Naive thymus-derived CD8-positive, alpha-beta T cell (primary cell): ENCODE results near the gene SLC26A3. TPM values are rescaled to one million over a fixed set of nuclear protein-coding genes. Genes with fewer than 3 reads are reported as not detected.
A peak's percentile ranks its signal among the peaks of the same experiment; 100 is the strongest.

Source experiments
- ATAC-seq, 2 donors: fragments of 150-1000 bp; cut with Tn5 transposase in 1 of 2; sonication (Bioruptor Pico), chemical (Tn5 transposase) in 1 of 2; 1 replicate in 1 of 2; 2 replicates in 1 of 2; pipeline ENCODE4 v1.10.0; 2021; ENCODE audit warnings: mild to moderate bottlenecking in 2 of 2, moderate library complexity in 2 of 2
- POLR2A ChIA-PET: fragments of 350-600 bp; sonication (Branson Sonifier 250); formaldehyde crosslinking; loops from one replicate; lab custom pipeline; 2021; ENCODE audit warnings: antibody characterized with exemption; lab: Charles Lee
- DNase-seq, 10 donors: peaks; one replicate each; pipeline versions ENCODE4 v3.0.0 to v3.0.0-alpha.2; 2020 to 2022
- H3K27ac Mint-ChIP-seq, 10 donors: one replicate each; pipeline ENCODE4 v1.8.0; 2020 to 2022; ENCODE audit warnings: mild to moderate bottlenecking in 10 of 10, mixed read lengths in 10 of 10, moderate library complexity in 4 of 10, inconsistent platforms in 1 of 10
- H3K27me3 Mint-ChIP-seq, 5 donors: one replicate each; pipeline ENCODE4 v1.8.0; 2021 to 2022; ENCODE audit warnings: mixed read lengths in 5 of 5
- H3K36me3 Mint-ChIP-seq, 3 donors: one replicate each; pipeline ENCODE4 v1.8.0; 2020 to 2022; ENCODE audit warnings: mixed read lengths in 3 of 3, mild to moderate bottlenecking in 2 of 3, inconsistent platforms in 1 of 3
- H3K4me1 Mint-ChIP-seq, 4 donors: one replicate each; pipeline ENCODE4 v1.8.0; 2021 to 2022; ENCODE audit warnings: mixed read lengths in 4 of 4
- H3K4me3 Mint-ChIP-seq, 10 donors: one replicate each; pipeline ENCODE4 v1.8.0; 2020 to 2022; ENCODE audit warnings: mild to moderate bottlenecking in 10 of 10, mixed read lengths in 10 of 10, moderate library complexity in 6 of 10, inconsistent platforms in 1 of 10
- H3K9me3 Mint-ChIP-seq, 9 donors: one replicate each; pipeline ENCODE4 v1.8.0; 2020 to 2022; ENCODE audit warnings: mixed read lengths in 9 of 9, mild to moderate bottlenecking in 3 of 9, inconsistent platforms in 1 of 9, moderate library complexity in 1 of 9
- polyA plus RNA-seq, 3 donors: library from polyadenylated mRNA; unstranded; fragments of 300-500 nt; fragmentation: Illumina TruSeq; gene quantifications; one replicate each; pipeline ENCODE4 v1.2.3, GENCODE V29; 2021
- total RNA-seq, 8 experiments: library from RNA in 2 of 8; stranded (reverse) in 2 of 8; gene quantifications; one replicate each; pipeline ENCODE4 v1.2.3 and lab custom pipeline; 2021 to 2026

Gene SLC26A3
- total and polyA plus RNA-seq, 5 experiments from 2014 or later = not detected

- POLR2A ChIA-PET = interaction anchor here (0.6 to 3.8 kb wide), 25 partner anchors 10 to 827 kb away, joined by 3 to 67 read pairs (median 4); partner anchors contain the start of genes COG5, DLD, DNAJB9 and DUS4L
- peaks cover 0 to 2% (median 0%) of the 10 kb centered on the region in 3 donors for H3K36me3 Mint-ChIP-seq
- no peaks in the 10 kb centered on the region for H3K27me3 Mint-ChIP-seq
- peak overlapping the region; percentile 99 to 100 (median 100) for H3K27ac Mint-ChIP-seq
- peak overlapping the region; percentile 90 to 100 (median 98) for H3K4me3 Mint-ChIP-seq
- DNase-seq (peak in 2 of 10 donors; percentile 52 to 55), ATAC-seq (peak; percentile 46 to 47)
- no peaks in the 10 kb centered on the region for H3K9me3 Mint-ChIP-seq
- H3K4me1 Mint-ChIP-seq = peaks cover 17 to 51% (median 41%) of the 10 kb centered on the region in 4 donors
These were observed 60.1 kb downstream of the SLC26A3 start for GRCh38 chr7:107742678-107743566.

- peaks cover 14 to 32% (median 24%) of the 10 kb centered on the region in 5 donors for H3K27me3 Mint-ChIP-seq
- no peak overlapping the region for H3K4me3 Mint-ChIP-seq
- DNase-seq (no peak), ATAC-seq (no peak)
- POLR2A ChIA-PET = no interaction called here
- H3K9me3 Mint-ChIP-seq = peaks cover 0 to 7% (median 0%) of the 10 kb centered on the region in 9 donors
- no peak overlapping the region for H3K27ac Mint-ChIP-seq
- H3K36me3 Mint-ChIP-seq = no peaks in the 10 kb centered on the region
- no peaks in the 10 kb centered on the region for H3K4me1 Mint-ChIP-seq
These were observed 74.7 kb downstream of the SLC26A3 start for GRCh38 chr7:107728276-107728675.

- Mint-ChIP-seq H3K4me1 (no peaks in the 10 kb centered on the region), H3K27me3 (peaks cover 14 to 32% (median 24%) of the 10 kb centered on the region in 5 donors), H3K36me3 (no peaks in the 10 kb centered on the region), H3K4me3 (no peak overlapping the region), H3K27ac (peak overlapping the region in 1 of 10 donors; percentile 19), H3K9me3 (no peaks in the 10 kb centered on the region)
- POLR2A ChIA-PET = interaction anchor here (0.6 kb wide), 1 partner anchor 31 kb away, joined by 5 read pairs; no protein-coding TSS in a partner anchor
- ATAC-seq (no peak), DNase-seq (no peak)
These were observed 76.5 kb downstream of the SLC26A3 start for GRCh38 chr7:107726356-107727130.

- Mint-ChIP-seq H3K27ac (no peak overlapping the region), H3K9me3 (no peaks in the 10 kb centered on the region), H3K36me3 (no peaks in the 10 kb centered on the region), H3K4me3 (no peak overlapping the region), H3K4me1 (no peaks in the 10 kb centered on the region), H3K27me3 (peaks cover 14 to 32% (median 24%) of the 10 kb centered on the region in 5 donors)
- ATAC-seq = peak in 1 of 2 donors; percentile 47
- POLR2A ChIA-PET = interaction anchor here (0.6 kb wide), 1 partner anchor 1632 kb away, joined by 3 read pairs; no protein-coding TSS in a partner anchor
- DNase-seq = peak; percentile 11 to 73 (median 44)
These were observed 77.8 kb downstream of the SLC26A3 start for GRCh38 chr7:107725138-107725740.

GRCh38 chr7:107723255-107723654 lies 79.8 kb downstream of the SLC26A3 start:
- Mint-ChIP-seq H3K9me3 (no peaks in the 10 kb centered on the region), H3K27ac (no peak overlapping the region), H3K27me3 (peaks cover 10 to 30% (median 17%) of the 10 kb centered on the region in 5 donors), H3K36me3 (no peaks in the 10 kb centered on the region), H3K4me1 (no peaks in the 10 kb centered on the region), H3K4me3 (no peak overlapping the region)
- ATAC-seq (no peak), DNase-seq (no peak)
- POLR2A ChIA-PET = interaction anchor here (0.6 kb wide), 1 partner anchor 231 kb away, joined by 3 read pairs; no protein-coding TSS in a partner anchor

- ATAC-seq (no peak), DNase-seq (no peak)
- H3K36me3 Mint-ChIP-seq = no peaks in the 10 kb centered on the region
- H3K4me3 Mint-ChIP-seq = no peak overlapping the region
- no peaks in the 10 kb centered on the region for H3K4me1 Mint-ChIP-seq
- H3K9me3 Mint-ChIP-seq = no peaks in the 10 kb centered on the region
- POLR2A ChIA-PET = no interaction called here
- H3K27ac Mint-ChIP-seq = no peak overlapping the region
- H3K27me3 Mint-ChIP-seq = peaks cover 0 to 13% (median 2%) of the 10 kb centered on the region in 5 donors
These were observed 81.7 kb downstream of the SLC26A3 start for GRCh38 chr7:107721286-107721685.

- Mint-ChIP-seq H3K4me3 (no peak overlapping the region), H3K4me1 (no peaks in the 10 kb centered on the region), H3K36me3 (no peaks in the 10 kb centered on the region), H3K9me3 (no peaks in the 10 kb centered on the region), H3K27ac (peak overlapping the region in 1 of 10 donors; percentile 10), H3K27me3 (peaks cover 0 to 12% (median 0%) of the 10 kb centered on the region in 5 donors)
- DNase-seq (no peak), ATAC-seq (no peak)
- POLR2A ChIA-PET = no interaction called here
These were observed 84.4 kb downstream of the SLC26A3 start for GRCh38 chr7:107718456-107719193.

GRCh38 chr7:107715531-107715930 lies 87.5 kb downstream of the SLC26A3 start:
- POLR2A ChIA-PET = no interaction called here
- Mint-ChIP-seq H3K27ac (no peak overlapping the region), H3K27me3 (peaks cover 0 to 9% (median 1%) of the 10 kb centered on the region in 5 donors), H3K4me3 (no peak overlapping the region), H3K36me3 (no peaks in the 10 kb centered on the region), H3K9me3 (no peaks in the 10 kb centered on the region), H3K4me1 (no peaks in the 10 kb centered on the region)
- ATAC-seq (no peak), DNase-seq (no peak)

Other genes with a start within 250 kb of the SLC26A3 start
- 10 to 100 TPM; 62.1 to 64.6 TPM for gene COG5, start 239.3 kb downstream of the SLC26A3 start, total RNA-seq
- 10 to 100 TPM; 24.3 to 30.9 (median 29.6) TPM for gene COG5, start 239.3 kb downstream of the SLC26A3 start, polyA plus RNA-seq
- gene DUS4L, start 239.3 kb downstream of the SLC26A3 start, total RNA-seq = 10 to 100 TPM; 14.1 to 17.6 TPM
- gene DUS4L, start 239.3 kb downstream of the SLC26A3 start, polyA plus RNA-seq = 1 to 10 TPM; 5.6 to 9.5 (median 9.0) TPM
- gene BCAP29, start 223.0 kb downstream of the SLC26A3 start, total RNA-seq = 10 to 100 TPM; 15.6 to 17.6 TPM
- 10 to 100 TPM; 26.1 to 49.3 (median 28.1) TPM for gene BCAP29, start 223.0 kb downstream of the SLC26A3 start, polyA plus RNA-seq
- under 1 TPM in 1 of 2 experiments, not detected in 1; 0.08 TPM for gene SLC26A4, start 142.4 kb downstream of the SLC26A3 start, total RNA-seq
- under 1 TPM in 1 of 3 donors, not detected in 2; 0.08 TPM for gene SLC26A4, start 142.4 kb downstream of the SLC26A3 start, polyA plus RNA-seq
- 10 to 100 TPM; 51.8 to 59.9 TPM for gene CBLL1, start 59.1 kb downstream of the SLC26A3 start, total RNA-seq
- 10 to 100 TPM; 44.8 to 56.3 (median 48.6) TPM for gene CBLL1, start 59.1 kb downstream of the SLC26A3 start, polyA plus RNA-seq
- gene DLD, start 88.0 kb upstream of the SLC26A3 start, total RNA-seq = 10 to 100 TPM; 50.3 to 56.0 TPM
- gene DLD, start 88.0 kb upstream of the SLC26A3 start, polyA plus RNA-seq = 10 to 100 TPM; 70.1 to 72.1 (median 71.4) TPM
- 1 to 10 TPM in 1 of 2 experiments, under 1 TPM in 1; 0.13 to 1.5 TPM for gene LAMB1, start 199.9 kb upstream of the SLC26A3 start, total RNA-seq
- gene LAMB1, start 199.9 kb upstream of the SLC26A3 start, polyA plus RNA-seq = under 1 TPM in 2 of 3 donors, not detected in 1; 0.37 to 0.77 TPM